Right atrium auricular region (tissue), 2 donors: ENCODE results near the gene TRIP12. TPM values are rescaled to one million over a fixed set of nuclear protein-coding genes. Genes with fewer than 3 reads are reported as not detected.
A peak's percentile ranks its signal among the peaks of the same experiment; 100 is the strongest.
"Not testable (repeated sequence)": the region's sequence is repeated elsewhere in the genome, so short reads cannot be mapped to it uniquely, and the experiment has no call there.

Experiments used
- DNase-seq: peaks from one replicate; pipeline ENCODE4 v3.0.0-alpha.2; 2019; ENCODE audit warnings: low spot score
- H3K27ac ChIP-seq, 2 donors: fragments of 200-600 bp; sonication (generic); 1 replicate in 1 of 2; 2 replicates in 1 of 2; pipeline ENCODE4 v1.5.1; 2016 to 2019
- H3K27me3 ChIP-seq, 2 donors: fragments of 200-600 bp; sonication (generic); one replicate each; pipeline versions ENCODE4 v1.5.1 to v1.6.0; 2017 to 2019
- H3K36me3 ChIP-seq: fragments of 200-600 bp; sonication (generic); one replicate; pipeline ENCODE4 v1.5.1; 2016
- H3K4me1 ChIP-seq, 2 donors: fragments of 200-600 bp; sonication (generic); one replicate each; pipeline versions ENCODE4 v1.5.1 to v1.6.0; 2017 to 2019
- H3K4me3 ChIP-seq, 2 donors: fragments of 200-600 bp; sonication (generic); 1 replicate in 1 of 2; 2 replicates in 1 of 2; pipeline ENCODE4 v1.5.1; 2017 to 2019; ENCODE audit warnings: mild to moderate bottlenecking in 1 of 2, moderate library complexity in 1 of 2
- H3K9me3 ChIP-seq, 2 donors: fragments of 200-600 bp; sonication (generic); one replicate each; pipeline ENCODE4 v1.5.1; 2019
- total RNA-seq, 2 donors: library from RNA; depleted of rRNA; stranded (reverse); fragments of >200 nt; gene quantifications; one replicate each; pipeline ENCODE4 v1.1.0, GENCODE V29; 2016
- TF ChIP-seq, protein P1 (sequence below), 2 donors: fragments of 200-600 bp; sonication (generic); IDR thresholded peaks; one replicate each; pipeline ENCODE4 v1.5.1; 2019; ENCODE audit warnings: antibody characterized with exemption in 2 of 2

Gene TRIP12
- total RNA-seq, 2 donors from 2014 or later: 94.8 to 107 TPM

DNA sequence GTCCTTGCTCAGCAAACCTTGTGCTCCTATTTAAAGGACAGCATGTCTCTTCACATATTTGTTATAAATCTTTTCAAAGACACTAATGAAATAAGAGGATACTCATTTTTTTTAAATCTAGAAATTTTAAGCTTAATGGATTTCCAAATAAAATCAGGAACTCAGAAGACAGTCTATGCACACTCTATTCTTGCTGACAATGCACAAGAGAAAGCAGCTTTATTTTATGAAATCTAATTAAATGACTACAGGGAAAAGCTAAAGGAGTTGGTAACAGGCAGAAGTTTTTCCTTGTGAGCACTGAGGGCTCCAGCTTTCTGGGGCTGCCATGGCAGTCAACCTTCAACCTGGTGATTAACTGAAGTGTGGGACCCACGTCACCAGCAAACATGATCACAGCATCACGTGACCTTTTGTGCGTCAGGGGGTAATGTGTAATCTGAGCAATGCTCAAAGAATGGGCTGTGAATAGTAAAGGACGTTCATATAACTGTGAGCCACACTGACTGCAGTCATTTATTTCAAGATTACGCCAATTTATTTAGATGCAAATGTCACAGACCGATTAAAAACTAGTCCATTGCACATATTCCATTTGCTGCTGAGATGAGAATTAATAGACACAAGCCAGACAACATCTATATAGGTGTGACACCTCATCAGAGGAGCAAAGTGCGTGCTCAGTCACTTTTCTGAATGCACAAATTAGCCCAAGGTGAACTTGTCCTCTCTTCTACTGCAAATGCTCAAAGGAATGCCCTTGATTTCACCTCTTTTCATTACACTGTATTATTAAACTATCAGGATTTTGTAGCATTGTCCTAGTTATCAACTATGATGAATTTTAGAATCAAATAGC, 195.9 kb downstream of the TRIP12 start:
- TF ChIP-seq, protein P1, sequence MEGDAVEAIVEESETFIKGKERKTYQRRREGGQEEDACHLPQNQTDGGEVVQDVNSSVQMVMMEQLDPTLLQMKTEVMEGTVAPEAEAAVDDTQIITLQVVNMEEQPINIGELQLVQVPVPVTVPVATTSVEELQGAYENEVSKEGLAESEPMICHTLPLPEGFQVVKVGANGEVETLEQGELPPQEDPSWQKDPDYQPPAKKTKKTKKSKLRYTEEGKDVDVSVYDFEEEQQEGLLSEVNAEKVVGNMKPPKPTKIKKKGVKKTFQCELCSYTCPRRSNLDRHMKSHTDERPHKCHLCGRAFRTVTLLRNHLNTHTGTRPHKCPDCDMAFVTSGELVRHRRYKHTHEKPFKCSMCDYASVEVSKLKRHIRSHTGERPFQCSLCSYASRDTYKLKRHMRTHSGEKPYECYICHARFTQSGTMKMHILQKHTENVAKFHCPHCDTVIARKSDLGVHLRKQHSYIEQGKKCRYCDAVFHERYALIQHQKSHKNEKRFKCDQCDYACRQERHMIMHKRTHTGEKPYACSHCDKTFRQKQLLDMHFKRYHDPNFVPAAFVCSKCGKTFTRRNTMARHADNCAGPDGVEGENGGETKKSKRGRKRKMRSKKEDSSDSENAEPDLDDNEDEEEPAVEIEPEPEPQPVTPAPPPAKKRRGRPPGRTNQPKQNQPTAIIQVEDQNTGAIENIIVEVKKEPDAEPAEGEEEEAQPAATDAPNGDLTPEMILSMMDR (IDR thresholded peaks at IDR 0.05): no peak

DNA sequence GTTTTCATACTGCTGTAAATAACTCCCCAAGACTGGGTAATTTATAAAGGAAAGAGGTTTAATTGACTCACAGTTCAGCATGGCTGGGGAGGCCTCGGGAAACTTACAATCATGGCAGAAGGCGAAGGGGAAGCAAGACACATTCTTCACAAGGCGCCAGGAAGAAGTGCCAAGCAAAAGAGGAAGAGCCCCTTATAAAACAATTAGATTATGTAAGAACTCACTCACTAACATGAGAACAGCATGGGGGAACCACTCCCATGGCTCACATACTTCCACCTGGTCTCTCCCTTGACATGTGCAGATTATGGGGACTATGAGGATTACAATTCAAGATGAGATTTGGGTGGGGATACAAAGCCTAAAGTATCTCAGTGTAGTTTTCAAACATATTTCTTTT, 198.6 kb downstream of the TRIP12 start:
- not testable (repeated sequence) for H3K27me3 ChIP-seq, H3K27ac ChIP-seq, DNase-seq, H3K36me3 ChIP-seq, H3K4me1 ChIP-seq, H3K4me3 ChIP-seq, H3K9me3 ChIP-seq

More for the DNA sequence above, 195.9 kb downstream of the TRIP12 start:
- Histone ChIP-seq H3K36me3 (no peaks in the 10 kb centered on the region), H3K9me3 (no peaks in the 10 kb centered on the region), H3K4me3 (no peak overlapping the region), H3K4me1 (no peaks in the 10 kb centered on the region), H3K27me3 (no peaks in the 10 kb centered on the region), H3K27ac (no peak overlapping the region)
- DNase-seq: no peak

DNA sequence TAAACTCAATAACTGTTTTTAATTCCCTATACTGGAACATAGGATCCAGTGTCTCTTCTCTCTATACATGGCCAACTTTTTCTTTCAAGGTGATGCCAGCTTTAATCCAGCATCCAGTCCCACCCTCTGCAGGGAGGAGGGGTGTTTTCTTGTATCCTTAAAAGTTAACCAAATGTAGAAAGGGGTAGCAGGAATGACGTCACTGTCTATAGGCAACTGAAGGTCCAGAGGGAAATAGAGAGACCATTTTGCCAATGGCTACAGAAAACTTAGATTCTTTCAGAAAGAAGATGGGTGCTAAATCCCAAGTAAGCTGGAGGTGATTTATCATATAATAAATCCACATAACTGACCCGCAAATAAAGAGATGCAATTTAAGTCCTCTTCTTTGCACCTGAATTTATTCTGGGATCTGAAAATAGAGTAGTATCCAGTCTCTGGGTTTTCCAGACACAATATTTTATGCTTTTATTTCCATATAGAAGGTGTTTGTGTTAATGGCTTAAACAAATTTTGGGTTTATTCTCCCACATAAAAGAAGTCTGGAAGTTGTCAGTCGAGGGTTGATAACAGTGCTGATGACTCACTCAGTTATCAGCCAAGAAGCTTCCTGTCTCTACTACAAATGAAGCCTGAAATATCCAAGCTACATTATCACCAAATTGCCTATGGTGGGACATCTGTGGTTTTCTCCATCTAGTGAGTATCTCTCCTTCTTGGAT, 201.7 kb downstream of the TRIP12 start:
- H3K36me3 ChIP-seq: no peaks in the 10 kb centered on the region
- H3K27me3 ChIP-seq: no peaks in the 10 kb centered on the region
- H3K9me3 ChIP-seq: no peaks in the 10 kb centered on the region
- H3K4me1 ChIP-seq: peaks cover 0 to 6% of the 10 kb centered on the region in 2 donors
- TF ChIP-seq, protein P1 (IDR thresholded peaks at IDR 0.05): no peak
- H3K4me3 ChIP-seq: no peak overlapping the region
- no peak for DNase-seq
- H3K27ac ChIP-seq: no peak overlapping the region

DNA sequence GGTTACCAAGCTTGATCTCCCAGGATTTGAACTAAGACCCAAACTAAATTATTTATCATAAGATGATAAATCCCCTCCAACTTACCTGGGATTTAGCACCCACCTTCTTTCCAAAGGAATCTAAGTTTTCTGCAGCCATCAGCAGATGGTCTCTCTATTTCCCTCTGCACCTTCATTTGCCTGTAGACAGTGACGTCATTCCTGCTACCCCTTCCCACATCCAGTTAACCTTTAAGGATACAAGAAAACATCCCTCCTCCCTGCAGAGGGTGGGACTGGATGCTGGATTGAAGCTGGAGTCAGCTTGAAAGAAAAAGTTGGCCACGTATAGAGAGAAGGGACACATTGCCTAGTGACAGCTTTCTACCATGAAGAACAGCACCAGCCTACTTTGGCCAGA, 203.8 kb downstream of the TRIP12 start:
- peaks cover 0 to 10% of the 10 kb centered on the region in 2 donors for H3K27me3 ChIP-seq
- no peaks in the 10 kb centered on the region for H3K36me3 ChIP-seq
- TF ChIP-seq, protein P1 (IDR thresholded peaks at IDR 0.05): no peak
- DNase-seq: no peak
- H3K4me3 ChIP-seq: no peak overlapping the region
- H3K27ac ChIP-seq: no peak overlapping the region
- H3K4me1 ChIP-seq: peaks cover 0 to 22% of the 10 kb centered on the region in 2 donors
- no peaks in the 10 kb centered on the region for H3K9me3 ChIP-seq

DNA sequence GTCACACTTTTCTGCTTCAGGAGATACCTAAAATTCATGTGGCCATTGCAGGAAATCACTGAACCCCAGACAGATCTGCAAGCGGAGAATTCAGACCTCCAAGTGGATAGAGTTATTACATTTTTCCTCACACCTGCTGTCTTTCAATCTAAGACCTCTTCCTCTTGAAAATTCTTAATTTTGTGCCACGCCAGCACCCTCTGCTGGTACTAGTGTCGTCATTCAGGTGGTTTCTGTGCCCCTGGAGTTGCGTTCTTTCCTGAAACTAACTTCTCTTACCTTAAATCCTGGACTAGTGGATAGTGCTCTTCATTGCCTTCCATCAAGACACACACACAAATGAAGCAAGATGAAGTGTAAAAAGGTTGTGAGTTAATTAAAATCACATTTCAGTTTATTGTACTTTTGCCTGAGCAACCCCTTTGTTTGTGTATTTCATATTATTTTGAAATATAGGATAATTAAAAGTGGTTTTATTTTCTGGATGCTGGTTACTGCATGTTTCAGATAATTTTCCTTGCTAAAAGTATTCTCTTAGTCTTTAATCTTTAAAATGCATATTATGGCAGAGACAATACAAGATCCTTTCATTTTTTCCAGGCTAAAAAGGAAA, 205.8 kb downstream of the TRIP12 start:
- no peaks in the 10 kb centered on the region for H3K9me3 ChIP-seq

More for the DNA sequence above, 205.8 kb downstream of the TRIP12 start:
- H3K36me3 ChIP-seq: no peaks in the 10 kb centered on the region
- no peak overlapping the region for H3K27ac ChIP-seq
- H3K27me3 ChIP-seq: peaks cover 0 to 11% of the 10 kb centered on the region in 2 donors
- DNase-seq: no peak
- TF ChIP-seq, protein P1 (IDR thresholded peaks at IDR 0.05): peak; percentile 11 to 51
- H3K4me3 ChIP-seq: no peak overlapping the region
- peaks cover 0 to 23% of the 10 kb centered on the region in 2 donors for H3K4me1 ChIP-seq
